Stimulated activated CD8-positive, alpha-beta memory T cell treated with anti-CD3 and anti-CD28 coated beads, Interleukin-2, amount 100 ng/mL, for 48 hours (primary cell): ENCODE measurements around the gene PRKCE.

Source experiments
- DNase-seq, 2 donors: peaks; one replicate each; pipeline ENCODE4 v3.0.0-alpha.2; 2020; ENCODE audit warnings: low read depth in 2 of 2

The PRKCE gene

DNA sequence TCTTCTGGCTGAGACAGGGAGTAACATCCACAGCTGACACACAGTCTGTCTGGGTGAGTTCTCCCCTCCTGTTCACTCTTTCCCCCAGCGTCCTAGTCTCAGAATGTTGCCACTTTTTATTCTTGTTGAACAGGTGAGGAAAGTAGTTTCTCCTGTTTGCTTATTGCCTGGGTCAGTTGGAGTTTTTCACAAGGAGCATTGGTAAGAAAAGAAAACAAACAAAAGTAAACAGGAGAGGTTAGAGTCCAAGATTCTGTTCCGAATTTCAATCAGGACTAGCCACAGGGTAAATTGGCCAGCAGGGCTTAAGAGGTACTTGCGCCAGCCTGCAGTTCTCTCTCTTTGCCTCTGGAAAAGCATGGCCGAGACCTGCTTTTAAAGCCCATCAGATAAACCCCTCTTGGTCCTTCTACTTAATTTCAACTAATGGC is 390.7 kb downstream of the PRKCE start:
- DNase-seq = no peak

- DNase-seq = no peak
Measured at GRCh38 chr2:46042711-46043110, 391.2 kb downstream of the PRKCE start.

- DNase-seq = no peak
Measured at GRCh38 chr2:46045888-46046287, 394.4 kb downstream of the PRKCE start.

DNA sequence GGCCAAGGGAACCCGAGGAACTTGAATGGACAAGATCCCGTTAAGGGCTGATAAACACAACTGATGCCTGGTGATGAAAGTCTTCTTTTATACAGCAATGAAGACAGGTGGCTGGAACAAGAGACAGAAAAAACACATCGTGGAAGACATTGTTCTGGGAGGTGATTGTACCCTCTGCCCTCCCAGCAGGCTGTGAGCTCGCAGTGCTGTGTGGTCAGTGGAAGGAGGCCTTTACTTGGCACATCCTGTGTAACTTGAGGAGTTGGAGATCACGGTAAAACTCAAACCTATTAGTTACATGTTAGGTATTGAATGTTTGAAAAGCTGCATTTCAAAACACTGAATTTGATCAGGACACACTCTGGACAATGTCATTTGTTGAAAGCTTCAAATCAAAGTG is 395.8 kb downstream of the PRKCE start:
- no peak for DNase-seq

GRCh38 chr2:46048693-46049092 is 397.2 kb downstream of the PRKCE start:
- DNase-seq = no peak

GRCh38 chr2:46050027-46050426 is 398.6 kb downstream of the PRKCE start:
- DNase-seq = no peak

DNA sequence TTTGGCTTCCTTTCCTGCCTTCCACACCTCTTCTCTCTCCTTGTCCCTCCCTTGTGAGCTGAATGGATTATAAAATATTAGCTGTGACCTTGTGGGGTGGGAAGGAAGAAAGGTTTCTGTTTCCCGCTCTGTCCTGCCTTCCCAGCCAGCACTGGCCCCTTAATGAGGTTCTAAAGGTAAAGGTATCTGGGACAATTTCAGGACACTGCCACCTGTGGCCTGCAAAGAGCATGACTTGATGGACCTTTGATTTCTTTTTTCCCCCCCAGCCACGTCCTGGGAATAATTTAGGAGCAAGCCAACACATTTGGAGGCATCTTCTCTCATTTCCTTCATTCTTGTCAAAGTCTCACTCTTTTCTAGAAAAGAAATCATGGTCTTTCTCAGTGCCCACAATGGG is 399.0 kb downstream of the PRKCE start:
- DNase-seq = no peak

- no peak for DNase-seq
Measured at GRCh38 chr2:46051085-46051484, 399.6 kb downstream of the PRKCE start.

DNA sequence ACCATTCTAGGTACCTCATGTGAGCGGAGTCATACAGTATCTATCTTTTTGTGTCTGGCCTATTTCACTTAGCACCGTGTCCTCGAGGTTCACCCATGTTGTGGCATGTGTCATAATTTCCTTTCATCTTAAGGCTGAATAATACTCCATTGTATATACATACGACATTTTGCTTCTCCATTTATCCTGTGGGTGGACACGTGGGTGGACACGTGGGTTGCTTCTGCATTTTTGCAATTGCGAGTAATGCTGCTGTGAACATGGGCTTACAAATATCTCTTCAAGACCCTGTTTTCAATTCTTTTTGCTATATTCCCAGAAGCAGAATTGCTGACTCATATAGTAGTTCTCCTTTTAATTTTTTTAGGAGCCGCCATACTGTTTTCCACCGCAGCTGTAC is 402.1 kb downstream of the PRKCE start:
- no peak for DNase-seq

DNA sequence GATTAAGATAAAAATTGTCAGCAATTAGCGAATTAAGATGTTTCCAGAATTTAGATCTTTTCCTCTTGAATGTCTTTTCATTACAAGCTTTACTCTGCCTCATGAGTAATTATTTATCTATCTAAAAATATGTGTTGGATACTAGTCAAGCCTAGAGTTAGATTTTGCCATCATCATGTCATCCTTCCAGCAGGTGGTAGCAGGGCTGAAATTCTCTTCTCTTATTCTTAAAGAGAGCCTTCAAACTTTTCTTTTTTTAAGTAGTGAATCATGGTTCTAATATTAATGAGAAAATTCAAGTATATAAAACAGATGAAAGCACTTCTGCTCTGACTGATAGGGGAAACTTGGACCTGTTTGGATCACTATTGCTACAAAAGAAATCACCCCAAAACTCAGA is 405.1 kb downstream of the PRKCE start:
- DNase-seq = no peak

GRCh38 chr2:46058140-46058539 is 406.7 kb downstream of the PRKCE start:
- DNase-seq = no peak

DNA sequence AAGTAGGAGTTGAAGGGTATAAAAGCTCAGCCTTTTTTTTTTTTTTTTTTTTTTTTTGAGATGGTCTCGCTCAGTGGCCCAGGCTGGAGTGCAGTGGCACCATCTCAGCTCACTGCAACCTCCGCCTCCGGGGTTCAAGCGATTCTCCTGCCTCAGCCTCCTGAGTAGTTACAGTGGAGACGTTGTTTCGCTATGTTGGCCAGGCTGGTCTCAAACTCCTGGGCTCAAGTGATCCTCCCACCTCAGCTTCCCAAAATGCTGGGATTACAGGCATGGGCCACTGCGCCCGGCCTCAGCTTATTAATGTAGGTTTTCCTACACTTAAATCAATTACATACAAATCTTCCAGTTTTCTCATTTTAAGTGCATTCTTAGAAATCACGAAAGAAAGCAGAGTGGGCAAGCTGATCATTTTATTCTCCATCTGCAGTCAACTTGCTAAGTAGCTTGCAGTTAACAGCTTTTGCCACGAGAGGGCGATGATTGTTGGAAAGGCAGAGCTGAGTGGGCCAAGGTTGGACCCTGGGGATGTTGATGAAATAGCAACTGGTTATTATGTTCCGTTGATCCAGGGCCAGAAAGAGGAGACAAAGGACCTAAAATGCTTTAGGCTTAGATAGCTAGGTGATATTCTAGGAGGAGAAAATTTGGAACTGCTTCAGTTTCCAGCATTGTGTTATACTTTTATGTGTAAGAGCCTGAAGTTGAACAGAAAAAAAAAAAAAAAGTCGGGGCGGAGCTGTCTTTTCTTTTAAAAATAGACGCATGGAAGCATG is 411.4 kb downstream of the PRKCE start:
- DNase-seq = peak; percentile 53 to 57

DNA sequence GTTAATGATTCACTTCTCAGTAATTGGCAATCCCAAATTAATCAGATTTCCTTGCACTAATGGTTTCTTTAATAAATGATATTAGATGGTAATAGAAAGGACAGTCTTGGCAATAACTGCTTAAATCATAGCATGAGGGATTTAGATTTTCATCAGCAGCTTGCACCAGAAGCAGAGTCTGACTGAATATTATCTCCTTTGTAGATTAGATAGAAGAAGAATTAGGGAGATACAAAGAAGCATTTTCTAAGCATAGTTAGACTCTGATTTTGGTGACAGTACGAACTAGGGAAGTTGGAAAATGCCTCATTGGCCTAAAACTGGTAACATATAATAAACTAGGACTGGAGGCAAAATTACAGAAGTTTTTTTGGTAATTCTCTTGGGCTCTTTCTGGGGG is 412.9 kb downstream of the PRKCE start:
- DNase-seq = no peak

GRCh38 chr2:46065152-46065551 is 413.7 kb downstream of the PRKCE start:
- no peak for DNase-seq

DNA sequence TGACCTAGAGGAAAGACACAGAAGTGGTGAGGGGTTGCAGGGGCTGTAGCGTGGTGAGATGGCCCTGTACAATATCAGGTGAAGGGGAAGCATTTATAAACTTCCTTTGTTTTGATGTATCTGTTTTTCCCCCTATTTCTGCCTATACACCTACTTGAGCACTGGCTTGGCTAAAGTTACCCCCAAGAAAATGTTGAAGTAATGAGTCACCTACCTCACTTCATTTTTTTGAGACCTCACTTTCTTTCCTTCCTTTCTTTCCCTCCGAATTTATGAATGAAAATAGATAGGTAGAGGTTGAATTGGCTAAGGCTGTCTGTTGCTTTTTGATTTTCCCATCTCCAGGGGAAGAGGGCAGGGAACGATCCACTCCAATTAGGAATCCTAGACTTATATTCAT is 414.6 kb downstream of the PRKCE start:
- DNase-seq = no peak

DNA sequence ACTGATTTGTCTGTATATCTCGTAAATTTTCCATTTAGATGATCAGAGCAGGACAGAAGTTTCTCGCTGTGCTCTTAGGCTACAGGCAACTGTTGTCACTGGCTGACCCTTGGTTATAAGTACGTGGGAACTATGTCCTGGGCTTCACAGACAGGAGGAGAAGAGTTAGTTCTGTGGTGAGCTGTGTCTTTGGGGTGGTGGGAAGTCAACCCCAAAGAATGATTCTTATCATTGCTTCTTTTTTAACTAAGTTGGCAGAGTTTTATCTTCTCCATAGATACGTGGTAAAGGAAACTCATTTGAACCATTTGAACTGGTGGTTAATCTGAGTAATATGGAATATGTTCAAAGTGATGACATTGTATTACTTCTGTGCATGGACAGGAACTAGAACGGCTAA is 415.1 kb downstream of the PRKCE start:
- DNase-seq = no peak

- no peak for DNase-seq
Measured at GRCh38 chr2:46067062-46067461, 415.6 kb downstream of the PRKCE start.

GRCh38 chr2:46067501-46068305 is 416.2 kb downstream of the PRKCE start:
- no peak for DNase-seq

DNA sequence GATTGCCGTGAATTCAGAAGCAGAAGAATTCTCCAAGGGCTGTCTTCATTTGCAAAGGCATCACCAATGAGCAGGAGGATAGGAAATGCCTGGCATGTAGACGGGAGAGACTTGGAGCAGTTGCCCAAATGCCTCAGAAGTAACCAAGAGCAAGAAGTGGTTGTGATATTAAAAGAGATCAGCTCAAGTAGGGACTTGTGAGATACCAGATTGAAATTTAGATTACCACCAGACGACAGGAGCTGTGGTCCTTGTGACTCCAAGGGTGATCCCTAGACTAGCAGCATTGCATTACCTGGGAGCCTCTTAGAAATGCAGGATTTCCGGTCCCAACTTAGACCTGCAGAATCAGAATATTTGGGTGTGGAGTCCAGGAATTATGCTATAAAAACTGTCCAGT is 417.2 kb downstream of the PRKCE start:
- DNase-seq = no peak

DNA sequence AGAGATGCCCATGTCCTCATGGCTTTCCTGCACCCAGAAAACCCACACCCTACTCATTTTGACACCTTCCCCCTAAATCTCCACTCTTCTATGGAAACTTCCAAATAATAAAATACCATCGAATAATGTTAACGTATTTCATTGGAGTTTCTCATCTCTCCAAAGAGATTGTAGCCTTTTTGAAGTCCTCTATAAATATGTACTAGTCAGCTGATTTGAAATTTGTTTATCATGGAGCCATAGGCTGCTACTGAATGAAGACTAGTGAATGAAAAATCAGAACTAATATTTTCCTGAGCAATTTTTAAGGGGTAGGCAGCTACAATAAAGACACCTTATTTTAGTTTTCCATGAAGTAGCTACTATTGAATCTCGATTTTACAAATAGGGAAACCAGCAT is 419.6 kb downstream of the PRKCE start:
- DNase-seq = no peak

DNA sequence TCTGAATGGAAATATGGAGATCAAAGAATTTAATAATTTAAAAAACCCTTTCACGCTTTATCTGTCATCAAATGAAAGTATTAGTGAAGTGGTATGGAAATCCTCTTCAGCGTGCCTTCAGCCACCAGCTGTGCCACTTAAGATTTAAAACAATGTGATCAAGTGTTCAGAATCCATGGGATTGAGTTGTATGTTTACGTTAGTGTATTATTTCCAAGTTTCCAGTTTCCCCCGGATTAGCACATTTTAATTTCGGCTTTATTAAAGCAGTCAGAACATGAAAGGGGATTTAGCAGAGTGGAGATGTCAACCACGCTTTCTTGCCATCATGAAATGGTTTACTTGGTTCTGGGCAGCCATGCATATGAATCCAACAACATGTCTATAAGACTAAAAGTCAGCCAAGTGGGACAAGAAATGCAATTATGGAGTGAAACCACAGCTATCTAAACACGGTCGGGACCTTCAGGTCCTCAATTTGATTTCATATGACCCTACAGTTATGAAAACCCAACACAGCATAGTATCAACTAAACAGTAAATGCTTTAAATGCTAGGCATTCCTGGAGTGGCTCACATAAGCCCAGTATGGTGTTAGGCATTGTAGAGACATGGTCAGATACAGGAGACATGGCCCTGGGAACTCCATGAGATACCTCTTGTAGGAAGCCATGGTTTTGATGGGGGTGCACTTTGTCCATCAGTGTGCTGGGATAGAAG is 420.8 kb downstream of the PRKCE start:
- no peak for DNase-seq

GRCh38 chr2:46073540-46074046 is 422.1 kb downstream of the PRKCE start:
- DNase-seq = no peak
